ENCODE data around the gene AGPAT3.

- TF ChIP-seq CTCF (IDR thresholded peaks at IDR 0.05) (no peak), POLR2A (IDR thresholded peaks at IDR 0.05) (no peak)
Observed at GRCh38 chr21:43910460-43910859, 45.4 kb downstream of the AGPAT3 start.
